HG03066 (cell line): ENCODE data around the gene UNC13D.
"Not testable (repeated sequence)": the region's sequence is repeated elsewhere in the genome, so short reads cannot be mapped to it uniquely, and the experiment has no call there.

Experiments used
- ATAC-seq: cut with Tn5 transposase; IDR thresholded peaks from one replicate; pipeline ENCODE4 v1.9.1; 2021; ENCODE audit warnings: low read depth; ENCODE audit not compliant: unreplicated experiment

UNC13D gene

GRCh38 chr17:75822119-75822799, 21.9 kb downstream of the UNC13D start:
- no peak for ATAC-seq

- ATAC-seq, result no peak
Observed at GRCh38 chr17:75821552-75821951, 22.7 kb downstream of the UNC13D start.

GRCh38 chr17:75820094-75821080, 23.8 kb downstream of the UNC13D start:
- no peak for ATAC-seq

- ATAC-seq, result no peak
Observed at GRCh38 chr17:75819678-75820077, 24.5 kb downstream of the UNC13D start.

- no peak for ATAC-seq
Observed at GRCh38 chr17:75819116-75819515, 25.1 kb downstream of the UNC13D start.

GRCh38 chr17:75818326-75818885, 25.8 kb downstream of the UNC13D start:
- ATAC-seq, result no peak

- ATAC-seq, result no peak
Observed at GRCh38 chr17:75817571-75817970, 26.6 kb downstream of the UNC13D start.

GRCh38 chr17:75816693-75817092, 27.5 kb downstream of the UNC13D start:
- no peak for ATAC-seq

GRCh38 chr17:75815399-75815798, 28.8 kb downstream of the UNC13D start:
- ATAC-seq, result no peak

- ATAC-seq, result no peak
Observed at GRCh38 chr17:75814900-75815373, 29.3 kb downstream of the UNC13D start.

GRCh38 chr17:75814021-75814395, 30.2 kb downstream of the UNC13D start:
- no peak for ATAC-seq

GRCh38 chr17:75813081-75814020, 30.9 kb downstream of the UNC13D start:
- no peak for ATAC-seq

- no peak for ATAC-seq
Observed at GRCh38 chr17:75812096-75813013, 31.8 kb downstream of the UNC13D start.

- ATAC-seq, result no peak
Observed at GRCh38 chr17:75811174-75811573, 33.0 kb downstream of the UNC13D start.

- not testable (repeated sequence) for ATAC-seq
Observed at GRCh38 chr17:75810756-75811155, 33.4 kb downstream of the UNC13D start.

- ATAC-seq, result no peak
Observed at GRCh38 chr17:75810216-75810615, 34.0 kb downstream of the UNC13D start.

- no peak for ATAC-seq
Observed at GRCh38 chr17:75809631-75810111, 34.5 kb downstream of the UNC13D start.

GRCh38 chr17:75808905-75809621, 35.1 kb downstream of the UNC13D start:
- peak; percentile 54 for ATAC-seq
